GM23338 (cell line): ENCODE data around the gene SLC4A5. TPM values are rescaled to one million over a fixed set of nuclear protein-coding genes. Genes with fewer than 3 reads are reported as not detected.

Source experiments
- ATAC-seq: fragments of 200-7000 bp; cut with Tn5 transposase; 3 replicates; pipeline ENCODE4 v1.9.1; 2020
- DNase-seq: peaks from one replicate; pipeline ENCODE4 v3.0.0-alpha.2; 2015; ENCODE audit warnings: low spot score
- H2AFZ ChIP-seq: fragments of 200-600 bp; sonication (generic); 2 replicates; pipeline ENCODE4 v1.8.0; 2016; ENCODE audit warnings: antibody characterized with exemption, mild to moderate bottlenecking, moderate library complexity
- H3F3A ChIP-seq: fragments of 200-600 bp; sonication (generic); replicated peaks from 2 replicates; pipeline ENCODE4 v1.8.0; 2017; ENCODE audit warnings: antibody characterized with exemption, mixed run types, low read depth
- H3K27ac ChIP-seq: fragments of 200-600 bp; sonication (generic); 2 replicates; pipeline ENCODE4 v1.6.1; 2016; ENCODE audit warnings: low read depth
- H3K27me3 ChIP-seq: fragments of 200-600 bp; sonication (generic); 2 replicates; pipeline ENCODE4 v1.8.0; 2016; ENCODE audit warnings: mild to moderate bottlenecking, mixed run types, moderate library complexity; ENCODE audit not compliant: insufficient read depth
- H3K36me3 ChIP-seq: fragments of 200-600 bp; sonication (generic); 2 replicates; pipeline ENCODE4 v1.8.0; 2016; ENCODE audit warnings: mild to moderate bottlenecking; ENCODE audit not compliant: insufficient read depth
- H3K4me1 ChIP-seq: fragments of 200-600 bp; sonication (generic); 2 replicates; pipeline ENCODE4 v1.8.0; 2016; ENCODE audit warnings: mild to moderate bottlenecking, moderate library complexity; ENCODE audit not compliant: insufficient read depth
- H3K4me2 ChIP-seq: fragments of 200-600 bp; sonication (generic); 2 replicates; pipeline ENCODE4 v1.7.1; 2017; ENCODE audit warnings: mixed run types
- H3K4me3 ChIP-seq: fragments of 200-600 bp; sonication (generic); 2 replicates; pipeline ENCODE4 v1.6.1; 2016; ENCODE audit warnings: mixed run types
- H3K79me2 ChIP-seq: fragments of 200-600 bp; sonication (generic); replicated peaks from 2 replicates; pipeline ENCODE4 v1.8.0; 2017; ENCODE audit warnings: mild to moderate bottlenecking; ENCODE audit not compliant: insufficient read depth
- H3K9me2 ChIP-seq: fragments of 200-600 bp; sonication (generic); 2 replicates; pipeline ENCODE4 v1.8.0; 2017; ENCODE audit not compliant: insufficient read depth
- H4K20me1 ChIP-seq: fragments of 200-600 bp; sonication (generic); replicated peaks from 2 replicates; pipeline ENCODE4 v1.8.0; 2017; ENCODE audit warnings: mild to moderate bottlenecking; ENCODE audit not compliant: insufficient read depth
- H3K27ac Mint-ChIP-seq: 2 replicates; pipeline ENCODE4 v1.8.0; 2020; ENCODE audit warnings: inconsistent platforms, mild to moderate bottlenecking, moderate library complexity, mixed read lengths
- H3K27me3 Mint-ChIP-seq: 3 replicates; pipeline ENCODE4 v1.8.0; 2022; ENCODE audit warnings: low read depth, mild to moderate bottlenecking, moderate library complexity, mixed read lengths, inconsistent platforms; ENCODE audit not compliant: insufficient read depth, poor library complexity
- H3K36me3 Mint-ChIP-seq: 3 replicates; pipeline ENCODE4 v1.8.0; 2021; ENCODE audit warnings: low read depth, mild to moderate bottlenecking, inconsistent platforms, moderate library complexity, mixed read lengths
- H3K4me1 Mint-ChIP-seq: 3 replicates; pipeline ENCODE4 v1.8.0; 2020; ENCODE audit warnings: mild to moderate bottlenecking, inconsistent platforms, mixed read lengths
- H3K4me3 Mint-ChIP-seq: 3 replicates; pipeline ENCODE4 v1.8.0; 2021; ENCODE audit warnings: moderate library complexity, mild to moderate bottlenecking, inconsistent platforms, mixed read lengths
- H3K9me3 Mint-ChIP-seq: 3 replicates; pipeline ENCODE4 v1.8.0; 2020; ENCODE audit warnings: moderate library complexity, mild to moderate bottlenecking, inconsistent platforms, mixed read lengths
- CREB1 ChIP-seq: fragments of 250-450 bp; sonication (Bioruptor Pico); IDR thresholded peaks from 2 replicates; pipeline ENCODE4 v1.5.0; 2020; ENCODE audit warnings: low read depth, mild to moderate bottlenecking, moderate library complexity
- polyA plus RNA-seq: library from polyadenylated mRNA; unstranded; fragments of >200 nt; fragmentation: Nextera tagmentation; extraction: Ambion mirVana; gene quantifications from 2 replicates; pipeline ENCODE4 v1.2.1, GENCODE V29; 2016
- total RNA-seq: library from RNA; depleted of rRNA; stranded (reverse); fragments of >200 nt; shearing (Covaris generic); gene quantifications from 2 replicates; pipeline ENCODE4 v1.2.3, GENCODE V29; 2014
- TF ChIP-seq, protein P1 (sequence below): fragments of 250-450 bp; sonication (Bioruptor Pico); IDR thresholded peaks from 2 replicates; pipeline ENCODE4 v1.5.0; 2020; ENCODE audit warnings: mild to moderate bottlenecking, moderate library complexity
- TF ChIP-seq, protein P2 (sequence below): IDR thresholded peaks from one replicate; pipeline ENCODE4 v1.6.1; 2018; ENCODE audit warnings: antibody characterized with exemption; ENCODE audit not compliant: unreplicated experiment
- TF ChIP-seq, protein P3 (sequence below), 2 experiments: fragments of 200-600 bp in 1 of 2; sonication (generic) in 1 of 2; conservative IDR thresholded peaks; 2 replicates each; pipeline versions ENCODE4 v1.5.1 to v1.6.1; 2016 to 2017; ENCODE audit warnings: antibody characterized with exemption in 2 of 2, low read depth in 2 of 2, mild to moderate bottlenecking in 2 of 2, moderate library complexity in 1 of 2

SLC4A5 gene
- total and polyA plus RNA-seq, 2 experiments from 2014 or later = 0.24 to 0.70 TPM

DNA sequence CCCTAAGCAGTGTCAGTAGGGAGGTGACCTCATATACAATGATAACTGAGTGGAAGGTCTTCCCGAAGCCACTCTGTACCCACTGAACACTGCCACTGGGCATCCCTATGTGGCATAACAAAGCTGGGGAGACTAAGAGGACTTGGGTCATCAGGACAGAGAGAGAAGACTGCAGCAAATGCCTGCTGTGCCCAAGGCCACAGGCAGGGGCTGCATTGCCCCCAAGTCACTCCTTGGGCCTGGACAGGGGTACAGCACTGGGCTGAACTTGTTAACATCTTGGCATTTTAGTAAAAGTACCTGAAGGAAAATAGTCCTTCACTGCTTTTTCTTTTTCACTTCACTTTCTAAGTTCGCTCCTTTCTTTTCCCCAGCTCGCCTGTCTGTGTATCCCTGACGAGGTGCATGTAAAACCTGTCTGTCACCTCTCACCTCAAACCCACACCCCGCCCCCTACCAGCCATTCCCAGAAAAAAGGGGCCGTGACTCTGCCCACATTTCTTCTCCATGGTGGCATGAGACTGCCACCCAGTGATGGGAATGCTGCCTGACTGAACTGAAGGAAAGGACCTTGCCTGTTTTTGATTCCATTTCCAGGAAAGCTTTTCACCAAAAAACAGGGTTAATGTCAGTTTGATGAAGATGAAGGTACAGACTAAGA is 81.9 kb downstream of the SLC4A5 start:
- Mint-ChIP-seq H3K36me3 (no peaks in the 10 kb centered on the region; the same call in 2 of the 3 replicates), H3K4me3 (peak overlapping the region; percentile 3; the same call in 1 of the 3 replicates), H3K27ac (no peak overlapping the region), H3K27me3 (peaks cover 6% of the 10 kb centered on the region), H3K4me1 (peaks cover 22% of the 10 kb centered on the region), H3K9me3 (no peaks in the 10 kb centered on the region)
- no peaks in the 10 kb centered on the region; the same call in 1 of the 2 replicates for H3K4me1 ChIP-seq
- no peak overlapping the region for H3K4me3 ChIP-seq
- H3K36me3 ChIP-seq = no peaks in the 10 kb centered on the region
- no peak overlapping the region for H3K27ac ChIP-seq
- H3F3A ChIP-seq = no peaks in the 10 kb centered on the region
- H2AFZ ChIP-seq = no peak overlapping the region
- no peaks in the 10 kb centered on the region for H3K9me2 ChIP-seq
- no peaks in the 10 kb centered on the region for H3K27me3 ChIP-seq
- DNase-seq = peak; percentile 86
- H3K4me2 ChIP-seq = no peak overlapping the region
- H4K20me1 ChIP-seq = no peaks in the 10 kb centered on the region
- H3K79me2 ChIP-seq = no peaks in the 10 kb centered on the region
- TF ChIP-seq, protein P1, sequence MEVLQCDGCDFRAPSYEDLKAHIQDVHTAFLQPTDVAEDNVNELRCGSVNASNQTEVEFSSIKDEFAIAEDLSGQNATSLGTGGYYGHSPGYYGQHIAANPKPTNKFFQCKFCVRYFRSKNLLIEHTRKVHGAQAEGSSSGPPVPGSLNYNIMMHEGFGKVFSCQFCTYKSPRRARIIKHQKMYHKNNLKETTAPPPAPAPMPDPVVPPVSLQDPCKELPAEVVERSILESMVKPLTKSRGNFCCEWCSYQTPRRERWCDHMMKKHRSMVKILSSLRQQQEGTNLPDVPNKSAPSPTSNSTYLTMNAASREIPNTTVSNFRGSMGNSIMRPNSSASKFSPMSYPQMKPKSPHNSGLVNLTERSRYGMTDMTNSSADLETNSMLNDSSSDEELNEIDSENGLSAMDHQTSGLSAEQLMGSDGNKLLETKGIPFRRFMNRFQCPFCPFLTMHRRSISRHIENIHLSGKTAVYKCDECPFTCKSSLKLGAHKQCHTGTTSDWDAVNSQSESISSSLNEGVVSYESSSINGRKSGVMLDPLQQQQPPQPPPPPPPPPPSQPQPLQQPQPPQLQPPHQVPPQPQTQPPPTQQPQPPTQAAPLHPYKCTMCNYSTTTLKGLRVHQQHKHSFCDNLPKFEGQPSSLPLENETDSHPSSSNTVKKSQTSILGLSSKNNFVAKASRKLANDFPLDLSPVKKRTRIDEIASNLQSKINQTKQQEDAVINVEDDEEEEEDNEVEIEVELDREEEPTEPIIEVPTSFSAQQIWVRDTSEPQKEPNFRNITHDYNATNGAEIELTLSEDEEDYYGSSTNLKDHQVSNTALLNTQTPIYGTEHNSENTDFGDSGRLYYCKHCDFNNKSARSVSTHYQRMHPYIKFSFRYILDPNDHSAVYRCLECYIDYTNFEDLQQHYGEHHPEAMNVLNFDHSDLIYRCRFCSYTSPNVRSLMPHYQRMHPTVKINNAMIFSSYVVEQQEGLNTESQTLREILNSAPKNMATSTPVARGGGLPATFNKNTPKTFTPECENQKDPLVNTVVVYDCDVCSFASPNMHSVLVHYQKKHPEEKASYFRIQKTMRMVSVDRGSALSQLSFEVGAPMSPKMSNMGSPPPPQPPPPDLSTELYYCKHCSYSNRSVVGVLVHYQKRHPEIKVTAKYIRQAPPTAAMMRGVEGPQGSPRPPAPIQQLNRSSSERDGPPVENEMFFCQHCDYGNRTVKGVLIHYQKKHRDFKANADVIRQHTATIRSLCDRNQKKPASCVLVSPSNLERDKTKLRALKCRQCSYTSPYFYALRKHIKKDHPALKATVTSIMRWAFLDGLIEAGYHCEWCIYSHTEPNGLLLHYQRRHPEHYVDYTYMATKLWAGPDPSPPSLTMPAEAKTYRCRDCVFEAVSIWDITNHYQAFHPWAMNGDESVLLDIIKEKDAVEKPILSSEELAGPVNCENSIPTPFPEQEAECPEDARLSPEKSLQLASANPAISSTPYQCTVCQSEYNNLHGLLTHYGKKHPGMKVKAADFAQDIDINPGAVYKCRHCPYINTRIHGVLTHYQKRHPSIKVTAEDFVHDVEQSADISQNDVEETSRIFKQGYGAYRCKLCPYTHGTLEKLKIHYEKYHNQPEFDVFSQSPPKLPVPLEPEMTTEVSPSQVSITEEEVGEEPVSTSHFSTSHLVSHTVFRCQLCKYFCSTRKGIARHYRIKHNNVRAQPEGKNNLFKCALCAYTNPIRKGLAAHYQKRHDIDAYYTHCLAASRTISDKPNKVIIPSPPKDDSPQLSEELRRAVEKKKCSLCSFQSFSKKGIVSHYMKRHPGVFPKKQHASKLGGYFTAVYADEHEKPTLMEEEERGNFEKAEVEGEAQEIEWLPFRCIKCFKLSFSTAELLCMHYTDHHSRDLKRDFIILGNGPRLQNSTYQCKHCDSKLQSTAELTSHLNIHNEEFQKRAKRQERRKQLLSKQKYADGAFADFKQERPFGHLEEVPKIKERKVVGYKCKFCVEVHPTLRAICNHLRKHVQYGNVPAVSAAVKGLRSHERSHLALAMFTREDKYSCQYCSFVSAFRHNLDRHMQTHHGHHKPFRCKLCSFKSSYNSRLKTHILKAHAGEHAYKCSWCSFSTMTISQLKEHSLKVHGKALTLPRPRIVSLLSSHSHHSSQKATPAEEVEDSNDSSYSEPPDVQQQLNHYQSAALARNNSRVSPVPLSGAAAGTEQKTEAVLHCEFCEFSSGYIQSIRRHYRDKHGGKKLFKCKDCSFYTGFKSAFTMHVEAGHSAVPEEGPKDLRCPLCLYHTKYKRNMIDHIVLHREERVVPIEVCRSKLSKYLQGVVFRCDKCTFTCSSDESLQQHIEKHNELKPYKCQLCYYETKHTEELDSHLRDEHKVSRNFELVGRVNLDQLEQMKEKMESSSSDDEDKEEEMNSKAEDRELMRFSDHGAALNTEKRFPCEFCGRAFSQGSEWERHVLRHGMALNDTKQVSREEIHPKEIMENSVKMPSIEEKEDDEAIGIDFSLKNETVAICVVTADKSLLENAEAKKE (CRISPR knock-in tag) = no peak
- TF ChIP-seq, protein P2, sequence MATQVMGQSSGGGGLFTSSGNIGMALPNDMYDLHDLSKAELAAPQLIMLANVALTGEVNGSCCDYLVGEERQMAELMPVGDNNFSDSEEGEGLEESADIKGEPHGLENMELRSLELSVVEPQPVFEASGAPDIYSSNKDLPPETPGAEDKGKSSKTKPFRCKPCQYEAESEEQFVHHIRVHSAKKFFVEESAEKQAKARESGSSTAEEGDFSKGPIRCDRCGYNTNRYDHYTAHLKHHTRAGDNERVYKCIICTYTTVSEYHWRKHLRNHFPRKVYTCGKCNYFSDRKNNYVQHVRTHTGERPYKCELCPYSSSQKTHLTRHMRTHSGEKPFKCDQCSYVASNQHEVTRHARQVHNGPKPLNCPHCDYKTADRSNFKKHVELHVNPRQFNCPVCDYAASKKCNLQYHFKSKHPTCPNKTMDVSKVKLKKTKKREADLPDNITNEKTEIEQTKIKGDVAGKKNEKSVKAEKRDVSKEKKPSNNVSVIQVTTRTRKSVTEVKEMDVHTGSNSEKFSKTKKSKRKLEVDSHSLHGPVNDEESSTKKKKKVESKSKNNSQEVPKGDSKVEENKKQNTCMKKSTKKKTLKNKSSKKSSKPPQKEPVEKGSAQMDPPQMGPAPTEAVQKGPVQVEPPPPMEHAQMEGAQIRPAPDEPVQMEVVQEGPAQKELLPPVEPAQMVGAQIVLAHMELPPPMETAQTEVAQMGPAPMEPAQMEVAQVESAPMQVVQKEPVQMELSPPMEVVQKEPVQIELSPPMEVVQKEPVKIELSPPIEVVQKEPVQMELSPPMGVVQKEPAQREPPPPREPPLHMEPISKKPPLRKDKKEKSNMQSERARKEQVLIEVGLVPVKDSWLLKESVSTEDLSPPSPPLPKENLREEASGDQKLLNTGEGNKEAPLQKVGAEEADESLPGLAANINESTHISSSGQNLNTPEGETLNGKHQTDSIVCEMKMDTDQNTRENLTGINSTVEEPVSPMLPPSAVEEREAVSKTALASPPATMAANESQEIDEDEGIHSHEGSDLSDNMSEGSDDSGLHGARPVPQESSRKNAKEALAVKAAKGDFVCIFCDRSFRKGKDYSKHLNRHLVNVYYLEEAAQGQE = no peak
- TF ChIP-seq CREB1 (CRISPR knock-in tag) = 0 out of 2 replicates have a peak, but pooled peaks have one; percentile 16
- TF ChIP-seq, protein P3, sequence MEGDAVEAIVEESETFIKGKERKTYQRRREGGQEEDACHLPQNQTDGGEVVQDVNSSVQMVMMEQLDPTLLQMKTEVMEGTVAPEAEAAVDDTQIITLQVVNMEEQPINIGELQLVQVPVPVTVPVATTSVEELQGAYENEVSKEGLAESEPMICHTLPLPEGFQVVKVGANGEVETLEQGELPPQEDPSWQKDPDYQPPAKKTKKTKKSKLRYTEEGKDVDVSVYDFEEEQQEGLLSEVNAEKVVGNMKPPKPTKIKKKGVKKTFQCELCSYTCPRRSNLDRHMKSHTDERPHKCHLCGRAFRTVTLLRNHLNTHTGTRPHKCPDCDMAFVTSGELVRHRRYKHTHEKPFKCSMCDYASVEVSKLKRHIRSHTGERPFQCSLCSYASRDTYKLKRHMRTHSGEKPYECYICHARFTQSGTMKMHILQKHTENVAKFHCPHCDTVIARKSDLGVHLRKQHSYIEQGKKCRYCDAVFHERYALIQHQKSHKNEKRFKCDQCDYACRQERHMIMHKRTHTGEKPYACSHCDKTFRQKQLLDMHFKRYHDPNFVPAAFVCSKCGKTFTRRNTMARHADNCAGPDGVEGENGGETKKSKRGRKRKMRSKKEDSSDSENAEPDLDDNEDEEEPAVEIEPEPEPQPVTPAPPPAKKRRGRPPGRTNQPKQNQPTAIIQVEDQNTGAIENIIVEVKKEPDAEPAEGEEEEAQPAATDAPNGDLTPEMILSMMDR (conservative IDR thresholded peaks at IDR 0.05; ENCODE audit: low read depth in 2 of 2) = peak; percentile 76 to 91
- ATAC-seq = peak; percentile 91
